H1 (cell line): ENCODE measurements around the gene L2HGDH. TPM values are rescaled to one million over a fixed set of nuclear protein-coding genes. Genes with fewer than 3 reads are reported as not detected.

Experiments used
- BCL11A ChIP-seq, 2 experiments: IDR thresholded peaks; one replicate each; pipeline ENCODE4 v1.6.1; 2011; ENCODE audit warnings: low read depth in 2 of 2, low read length in 2 of 2, mild to moderate bottlenecking in 2 of 2
- BRCA1 ChIP-seq: IDR thresholded peaks from 2 replicates; pipeline ENCODE4 v1.6.1; 2012; ENCODE audit warnings: low read depth, low read length, improper control_type of control experiment
- CBX8 ChIP-seq: fragments of 300-800, 300-1000 bp; sonication (generic); IDR thresholded peaks from 2 replicates; pipeline ENCODE4 v1.7.1; 2016; ENCODE audit warnings: low read depth, low read length, borderline replicate concordance
- CHD2 ChIP-seq: IDR thresholded peaks from 2 replicates; pipeline ENCODE4 v1.6.1; 2012; ENCODE audit warnings: low read length, improper control_type of control experiment
- CHD7 ChIP-seq: fragments of 300-600 bp; sonication (generic); IDR thresholded peaks from 2 replicates; pipeline ENCODE4 v1.7.1; 2012; ENCODE audit warnings: low read length, moderate library complexity, mild to moderate bottlenecking, inconsistent platforms; ENCODE audit not compliant: insufficient replicate concordance
- CTBP2 ChIP-seq: IDR thresholded peaks from 2 replicates; pipeline ENCODE4 v1.7.0; 2011; ENCODE audit warnings: borderline replicate concordance, mild to moderate bottlenecking, moderate library complexity, mixed read lengths, low read length; ENCODE audit not compliant: insufficient read depth, insufficient read length
- KDM5A ChIP-seq: fragments of 200-600 bp; IDR thresholded peaks from 2 replicates; pipeline ENCODE4 v1.7.1; 2012; ENCODE audit warnings: mild to moderate bottlenecking, low read length, inconsistent platforms, mixed read lengths
- NANOG ChIP-seq: IDR thresholded peaks from 2 replicates; pipeline ENCODE4 v1.6.1; 2011; ENCODE audit warnings: low read length, low read depth, mild to moderate bottlenecking, inconsistent platforms; ENCODE audit not compliant: insufficient read depth, poor library complexity, severe bottlenecking
- POU5F1 ChIP-seq: IDR thresholded peaks from 2 replicates; pipeline ENCODE4 v1.6.1; 2011; ENCODE audit warnings: low read depth, mild to moderate bottlenecking, low read length, moderate library complexity
- SP2 ChIP-seq: IDR thresholded peaks from 2 replicates; pipeline ENCODE4 v1.6.1; 2012; ENCODE audit warnings: mild to moderate bottlenecking, low read length, inconsistent platforms
- TAF1 ChIP-seq: IDR thresholded peaks from 2 replicates; pipeline ENCODE4 v1.6.1; 2011; ENCODE audit warnings: mild to moderate bottlenecking, low read depth, low read length
- polyA plus RNA-seq, 7 experiments: library from polyadenylated mRNA; depleted of rRNA in 3 of 7; stranded (reverse) in 5 of 7; unstranded in 2 of 7; fragments of >200 nt in 5 of 7; fragments of 200-250 nt in 2 of 7; gene quantifications; 1 replicate in 5 of 7; 2 replicates in 1 of 7; 4 replicates in 1 of 7; pipeline versions ENCODE4 v1.2.1 to v1.2.3, GENCODE V29; 2011 to 2013; ENCODE audit warnings: missing spikeins in 2 of 7, mixed read lengths in 2 of 7
- total RNA-seq: library from RNA; stranded (reverse); fragmentation: NEBNext Ultra II Directional; extraction: Animal tissue kit (Norgen Biotek cat#: 25700); gene quantifications from 2 replicates; pipeline ENCODE4 v1.2.1, GENCODE V29; 2021

Gene L2HGDH
- total and polyA plus RNA-seq, 2 of the 8 experiments (the other 6 are each of a cell fraction or from before 2014, with no cell fraction given): 12.2 to 28.6 TPM

DNA sequence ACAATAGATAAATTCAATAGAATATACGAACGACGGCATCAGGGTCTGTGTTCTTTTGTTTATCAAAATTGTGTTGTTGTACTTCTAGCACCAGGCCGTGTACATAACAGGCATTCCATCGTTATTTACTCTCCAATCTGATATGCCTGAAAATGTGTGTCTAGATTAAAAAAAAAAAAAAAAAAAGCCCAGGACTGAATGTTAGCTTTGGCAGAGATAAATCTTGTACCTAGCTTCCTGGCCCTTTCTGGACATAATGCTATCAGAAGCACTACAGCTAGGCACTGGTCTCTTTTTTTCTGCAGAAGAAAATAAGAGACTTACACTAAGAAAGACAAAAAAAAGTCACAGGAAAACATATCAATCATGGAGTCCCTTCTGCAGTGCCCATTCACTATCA, 47.6 kb upstream of the L2HGDH start (continued):
- TF ChIP-seq CHD7 (no peak), NANOG (no peak), SP2 (no peak), POU5F1 (no peak), KDM5A (no peak), BCL11A (IDR thresholded peaks at IDR 0.05; ENCODE audit: low read depth in 2 of 2, low read length in 2 of 2) (no peak), BRCA1 (no peak), TAF1 (no peak), CHD2 (no peak), CBX8 (no peak), CTBP2 (no peak)
